Skin of body (tissue), 2 donors: ENCODE measurements around the gene MCCD1. TPM values are rescaled to one million over a fixed set of nuclear protein-coding genes. Genes with fewer than 3 reads are reported as not detected.

Experiments
- DNase-seq: peaks from one replicate; lab custom pipeline; 2025; lab: John Stamatoyannopoulos, UW
- total RNA-seq: library from RNA; depleted of rRNA; stranded (reverse); fragments of >200 nt; gene quantifications from one replicate; pipeline ENCODE4 v1.2.3, GENCODE V29; 2014

Gene MCCD1
- total RNA-seq, 1 donor from 2014 or later: not detected

DNA sequence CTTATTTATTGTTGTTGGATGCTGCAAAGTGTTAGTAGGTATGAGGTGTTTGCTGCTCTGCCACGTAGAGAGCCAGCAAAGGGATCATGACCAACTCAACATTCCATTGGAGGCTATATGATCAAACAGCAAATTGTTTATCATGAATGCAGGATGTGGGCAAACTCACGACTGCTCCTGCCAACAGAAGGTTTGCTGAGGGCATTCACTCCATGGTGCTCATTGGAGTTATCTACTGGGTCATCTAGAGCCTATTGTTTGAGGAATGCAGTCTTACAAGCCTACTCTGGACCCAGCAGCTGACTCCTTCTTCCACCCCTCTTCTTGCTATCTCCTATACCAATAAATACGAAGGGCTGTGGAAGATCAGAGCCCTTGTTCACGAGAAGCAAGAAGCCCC, 18.8 kb upstream of the MCCD1 start:
- no peak for DNase-seq

DNA sequence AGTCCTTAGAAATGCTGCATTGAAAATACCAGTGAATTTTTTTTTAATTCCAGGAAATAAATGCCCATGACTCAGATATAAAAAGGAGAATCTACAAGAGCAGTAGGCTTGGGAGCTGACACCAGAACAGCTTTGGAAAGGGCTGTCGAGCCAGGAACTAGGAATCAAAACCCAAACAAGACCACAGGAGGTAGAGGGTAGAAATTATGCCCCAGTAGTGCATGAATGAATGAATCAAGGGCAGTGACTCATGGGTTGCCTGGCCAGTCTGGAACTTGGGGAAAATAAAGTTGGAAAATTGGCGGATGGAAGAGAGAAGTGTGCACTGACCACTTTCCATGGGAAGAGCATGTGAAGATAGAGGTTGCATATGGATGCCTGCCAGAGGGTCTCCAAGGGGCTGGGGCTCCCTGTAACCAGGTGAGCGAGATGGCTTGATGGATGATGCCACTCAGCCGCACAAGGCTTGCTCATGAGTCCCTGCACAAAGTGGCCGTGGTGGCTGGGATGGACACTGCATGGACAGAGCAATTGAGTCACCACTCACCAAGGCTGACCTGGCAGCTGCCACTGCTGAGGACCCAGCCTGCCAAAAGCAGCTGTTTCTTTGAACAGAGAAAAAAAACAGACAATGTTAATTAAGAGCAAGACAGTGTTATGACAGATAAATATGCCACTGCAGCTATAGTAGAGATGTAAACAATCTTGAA, 15.2 kb upstream of the MCCD1 start:
- no peak for DNase-seq

DNA sequence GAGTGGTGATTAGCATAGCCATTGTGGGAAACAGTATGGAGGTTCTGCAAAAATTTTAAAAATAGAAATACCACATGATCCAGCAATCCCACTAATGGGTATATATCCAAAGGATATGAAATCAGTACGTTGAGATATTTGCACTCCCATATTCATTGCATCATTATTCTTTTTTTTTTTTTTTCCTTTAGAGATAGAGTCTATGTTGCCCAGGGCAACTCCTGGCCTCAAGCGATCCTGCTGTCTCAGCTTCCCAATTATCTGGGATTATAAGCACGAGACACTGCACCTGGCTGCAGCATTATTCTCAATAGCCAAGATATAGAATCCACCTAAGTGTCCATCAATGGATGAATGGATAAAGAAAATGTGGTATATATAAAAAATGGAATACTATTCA, 6.9 kb upstream of the MCCD1 start:
- no peak for DNase-seq

DNA sequence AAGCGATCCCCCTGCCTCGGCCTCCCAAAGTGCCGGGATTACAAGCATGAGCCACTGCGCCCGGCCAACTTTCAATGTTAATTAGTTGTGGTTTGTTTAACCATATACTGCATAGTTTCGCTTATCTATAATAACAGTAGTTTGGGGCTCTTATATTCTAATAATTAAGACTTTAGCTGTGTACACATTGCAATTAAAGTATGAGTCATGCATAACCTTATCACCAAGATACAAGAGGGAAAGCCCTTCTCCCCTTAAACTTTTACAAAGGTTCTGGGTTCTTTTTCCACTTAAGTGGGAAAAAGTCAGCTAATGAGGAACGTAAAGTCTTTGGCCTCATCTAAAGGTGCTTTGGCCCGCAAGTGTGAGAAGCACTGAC, 3.2 kb upstream of the MCCD1 start:
- DNase-seq: no peak

DNA sequence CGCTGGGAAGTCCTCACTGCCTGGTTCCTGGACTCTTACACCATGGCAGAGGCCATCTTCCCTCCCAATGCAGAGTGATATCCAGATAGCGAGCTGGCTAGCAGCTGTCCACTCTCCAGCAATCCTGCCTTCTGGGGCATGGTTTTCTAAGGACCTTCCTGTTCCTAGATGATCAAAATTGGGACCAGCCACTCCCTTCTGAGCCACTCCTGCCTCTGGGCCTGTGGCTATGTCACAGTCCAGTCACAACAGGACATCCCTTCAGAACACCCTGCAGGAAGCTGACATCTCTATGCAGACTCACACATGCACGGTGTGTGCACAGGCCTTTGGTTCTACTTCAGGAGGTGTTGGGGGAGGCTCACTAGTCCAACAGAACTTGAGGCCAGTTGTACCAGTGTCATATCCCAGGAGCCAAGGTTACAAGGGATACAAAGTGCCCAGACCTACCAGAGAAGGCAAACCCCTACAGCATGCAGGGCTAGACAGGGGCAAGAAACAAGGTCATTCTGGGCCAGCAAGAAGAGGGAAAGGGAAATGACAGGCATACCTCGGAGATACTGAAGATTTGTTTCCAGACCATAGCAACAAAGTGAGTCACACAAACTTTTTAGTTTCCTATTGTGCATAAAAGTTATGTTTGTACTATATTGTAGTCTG, 2.7 kb upstream of the MCCD1 start:
- no peak for DNase-seq

DNA sequence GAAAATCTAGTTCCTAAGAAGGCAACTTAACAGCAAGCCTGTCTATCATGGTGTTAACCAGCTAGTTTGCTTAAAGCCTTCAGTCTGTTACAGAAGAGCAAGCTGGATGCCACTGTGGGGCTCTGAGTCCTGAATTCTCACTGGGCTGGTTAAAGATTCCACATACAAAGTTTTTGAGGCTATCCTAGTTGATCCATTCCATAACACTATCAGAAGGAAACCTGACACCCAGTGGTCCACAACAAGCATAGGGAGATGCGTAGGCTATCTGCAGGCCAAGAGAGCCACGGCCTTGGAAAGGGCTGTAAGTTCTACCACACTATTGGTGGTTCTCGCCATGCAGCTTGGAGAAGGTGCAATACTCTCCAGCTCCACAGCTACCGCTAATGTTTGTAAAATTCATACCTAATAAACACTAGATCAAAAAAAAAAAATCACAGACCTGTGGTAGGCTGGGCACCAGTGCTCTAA, 420 bp upstream of the MCCD1 start:
- DNase-seq: no peak

DNA sequence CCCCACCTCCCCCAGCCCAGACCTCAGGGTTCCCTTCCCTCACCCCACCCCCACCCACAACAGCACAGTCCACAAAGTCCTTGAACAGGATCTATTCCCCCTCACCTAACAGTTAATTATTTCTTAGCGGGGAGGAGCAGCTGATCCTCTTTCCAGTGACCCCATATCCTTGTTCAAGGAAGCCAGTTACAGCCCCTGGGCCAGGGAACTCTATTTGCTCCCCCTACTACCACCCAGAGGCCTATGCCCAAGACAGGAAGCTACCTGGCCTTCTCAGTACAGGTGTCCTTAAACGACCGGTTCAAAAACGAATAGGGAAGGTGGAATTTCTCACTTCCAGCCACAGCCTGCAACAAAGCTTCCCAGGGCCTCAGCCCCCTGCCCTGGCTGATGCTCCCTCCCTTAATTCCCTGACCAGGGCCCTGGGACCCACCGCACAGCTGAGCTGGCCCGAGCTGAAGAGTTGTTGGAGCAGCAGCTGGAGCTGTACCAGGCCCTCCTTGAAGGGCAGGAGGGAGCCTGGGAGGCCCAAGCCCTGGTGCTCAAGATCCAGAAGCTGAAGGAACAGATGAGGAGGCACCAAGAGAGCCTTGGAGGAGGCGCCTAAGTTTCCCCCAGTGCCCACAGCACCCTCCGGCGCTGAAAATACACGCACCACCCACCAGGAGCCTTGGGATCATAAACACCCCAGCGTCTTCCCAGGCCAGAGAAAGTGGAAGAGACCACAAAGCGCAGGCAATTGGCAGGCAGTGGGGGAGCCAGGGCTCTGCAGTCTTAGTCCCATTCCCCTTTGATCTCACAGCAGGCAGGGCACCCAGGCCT, 778 bp downstream of the MCCD1 start:
- DNase-seq: no peak

DNA sequence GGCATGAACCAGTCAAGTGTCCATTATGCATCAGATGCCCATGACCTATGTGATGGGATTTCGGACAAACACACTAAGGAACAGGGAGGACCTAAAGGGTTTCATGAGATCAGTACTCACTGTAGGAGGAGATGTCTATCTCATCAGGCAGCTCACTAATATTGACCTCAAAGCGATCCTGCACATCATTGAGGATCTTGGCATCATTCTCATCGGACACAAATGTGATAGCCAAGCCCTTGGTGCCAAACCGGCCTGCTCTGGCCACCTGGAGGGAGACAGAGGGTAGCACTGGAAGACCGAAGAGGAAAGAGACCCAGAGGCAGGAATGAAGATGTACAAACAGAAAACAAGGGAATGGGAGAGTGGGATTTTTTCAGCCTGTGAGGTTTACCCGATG, 1.9 kb downstream of the MCCD1 start:
- no peak for DNase-seq

DNA sequence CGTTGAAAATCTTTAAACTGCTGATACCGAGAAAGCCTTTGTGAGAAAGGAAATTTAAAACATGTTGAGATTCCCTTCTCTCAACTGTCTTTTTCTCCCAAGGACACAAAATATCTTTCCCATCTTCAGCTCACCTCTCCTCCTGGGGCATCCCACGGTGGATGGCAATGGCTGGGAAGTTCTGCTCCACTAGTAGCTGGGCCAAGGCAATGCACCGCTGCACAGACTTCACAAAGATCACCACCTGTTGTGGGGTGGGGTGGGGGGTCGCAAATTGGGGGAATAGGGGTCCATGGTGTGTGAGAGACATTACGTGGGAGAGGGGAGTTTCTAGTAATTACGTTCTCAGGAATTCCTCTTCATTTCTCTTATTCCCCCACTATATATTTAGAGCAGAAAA, 2.4 kb downstream of the MCCD1 start:
- DNase-seq: no peak

DNA sequence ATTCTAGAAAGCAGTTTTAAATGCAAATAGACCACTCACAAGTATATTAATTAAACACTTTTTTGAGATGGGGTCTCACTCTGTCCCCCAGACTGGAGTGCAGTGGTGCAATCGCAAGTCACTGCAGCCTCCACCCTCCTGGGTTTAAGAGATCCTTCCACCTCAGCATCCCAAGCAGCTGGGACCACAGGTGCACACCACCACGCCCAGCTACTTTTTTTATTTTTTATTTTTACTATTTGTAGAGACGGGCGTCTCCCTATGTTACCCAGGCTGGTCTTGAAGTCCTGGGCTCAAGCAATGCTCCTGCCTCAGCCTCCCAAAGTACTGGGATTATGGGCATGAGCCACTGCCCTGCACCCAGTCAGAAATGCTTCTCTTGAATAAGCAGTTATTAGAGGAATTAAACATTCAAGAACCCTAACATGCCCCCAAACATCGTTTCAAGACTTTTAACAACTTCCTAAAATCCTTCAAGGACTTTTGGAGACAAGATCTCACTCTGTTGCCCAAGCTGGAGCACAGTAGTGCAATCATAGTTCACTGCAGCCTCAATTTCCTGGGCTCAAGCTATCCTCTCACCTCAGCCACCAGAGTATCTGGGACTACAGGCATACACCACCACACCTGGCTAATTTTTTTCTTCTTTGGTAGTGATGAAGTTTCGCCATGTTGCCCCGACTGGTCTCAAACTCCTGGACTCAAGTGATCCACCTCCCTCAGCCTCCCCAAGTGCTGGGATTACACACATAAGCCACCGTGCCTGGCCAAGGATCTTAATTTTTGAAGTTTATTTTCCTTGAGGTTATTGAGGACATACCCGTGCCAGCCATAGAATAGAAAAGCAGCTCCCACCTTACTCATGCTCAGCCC, 3.2 kb downstream of the MCCD1 start:
- DNase-seq: no peak

DNA sequence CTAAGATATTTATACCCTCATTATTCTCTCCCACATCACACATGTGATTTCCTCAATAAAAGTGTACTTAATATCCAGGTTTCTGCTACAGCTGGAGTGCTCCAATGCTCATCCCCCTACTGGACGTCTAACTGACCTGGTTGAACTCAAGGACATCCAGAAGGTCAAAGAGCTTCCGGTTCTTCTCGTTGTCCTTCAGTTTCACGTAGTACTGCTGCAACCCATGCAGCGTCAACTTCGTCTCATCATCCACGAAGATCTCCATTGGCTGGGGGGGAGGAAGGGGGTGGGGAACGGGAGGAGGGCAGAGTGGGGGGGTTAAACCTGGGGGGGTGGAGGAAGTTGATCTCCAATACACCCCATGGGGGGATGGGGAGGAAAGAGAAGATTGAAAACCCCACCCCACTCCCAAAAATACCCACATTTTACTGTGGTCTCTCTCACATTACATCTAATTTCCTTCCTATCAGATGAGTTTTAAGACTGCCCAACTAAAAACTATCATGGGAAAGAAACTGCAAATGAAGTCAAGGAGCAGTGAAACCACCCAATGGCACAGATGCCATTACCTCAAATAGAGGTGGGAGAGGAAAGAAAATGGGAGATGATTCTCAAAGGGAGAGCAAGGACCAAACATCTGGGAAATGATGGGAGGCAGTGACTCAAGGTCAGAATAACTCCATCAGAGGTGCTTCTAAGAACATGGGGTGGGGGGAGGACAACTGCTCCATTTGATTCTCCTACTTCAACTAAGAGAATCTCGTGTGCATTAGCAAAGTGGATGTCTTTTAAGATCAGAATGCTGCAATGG, 4.1 kb downstream of the MCCD1 start:
- DNase-seq: no peak

DNA sequence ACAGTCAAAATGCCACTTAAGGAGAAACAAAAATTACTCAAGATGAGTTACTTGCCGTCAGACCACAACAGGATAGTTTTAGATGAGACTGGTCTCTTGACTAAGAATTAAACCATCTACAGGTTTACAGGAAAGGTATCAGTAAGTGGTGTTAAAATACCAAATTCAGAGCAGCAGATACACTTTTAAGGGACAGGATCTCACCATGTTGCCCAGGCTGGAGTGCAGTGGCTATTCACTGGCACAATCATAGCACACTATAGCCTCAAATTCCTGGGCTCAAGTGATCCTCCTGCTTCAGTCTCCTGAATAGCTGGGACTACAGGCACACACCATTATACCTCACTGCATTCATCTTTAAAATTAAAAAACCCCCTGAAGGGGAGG, 4.7 kb downstream of the MCCD1 start:
- no peak for DNase-seq

DNA sequence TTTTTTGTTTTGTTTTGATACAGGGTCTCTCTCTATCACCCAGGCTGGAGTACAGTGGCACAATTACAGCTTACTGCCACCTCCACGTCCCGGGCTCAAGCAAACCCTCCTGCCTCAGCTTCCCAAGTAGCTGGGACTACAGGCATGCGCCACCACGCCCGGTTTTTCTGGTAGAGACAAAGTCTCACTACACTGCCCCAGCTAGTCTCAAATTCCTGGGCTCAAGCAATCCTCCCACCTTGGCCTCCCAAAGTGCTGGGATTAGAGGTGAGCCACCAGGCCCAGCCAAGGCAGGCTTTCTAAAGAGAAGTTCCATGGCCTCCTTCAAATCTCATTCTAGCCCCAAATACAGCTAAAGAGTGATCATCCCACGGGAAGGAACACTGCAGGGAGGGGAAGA, 5.2 kb downstream of the MCCD1 start:
- no peak for DNase-seq

DNA sequence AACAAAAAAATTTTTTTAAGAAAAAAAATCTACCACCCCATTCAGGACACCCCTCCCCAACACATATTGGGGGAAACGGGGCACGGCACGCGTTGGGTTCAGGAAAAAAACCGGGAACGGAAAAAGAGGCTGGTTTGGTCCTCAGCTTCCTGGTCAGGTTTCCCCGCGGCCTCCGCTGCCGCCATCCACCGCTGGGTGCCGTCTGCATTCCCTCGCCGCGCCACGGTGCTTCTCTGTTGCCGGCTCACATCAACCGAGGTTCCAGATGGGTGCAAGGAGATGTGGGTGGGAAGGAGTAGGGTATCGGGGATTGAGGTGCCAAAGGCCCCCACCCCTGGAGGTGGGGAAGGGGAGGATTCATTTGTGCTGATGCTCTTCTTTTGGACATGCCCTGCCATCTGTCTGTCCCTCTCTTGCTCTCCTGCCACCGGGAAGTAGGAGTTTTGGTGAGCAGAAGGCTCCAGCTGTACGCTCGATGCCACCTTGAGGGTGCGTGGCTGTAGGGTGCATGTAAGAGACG, 5.8 kb downstream of the MCCD1 start:
- no peak for DNase-seq

DNA sequence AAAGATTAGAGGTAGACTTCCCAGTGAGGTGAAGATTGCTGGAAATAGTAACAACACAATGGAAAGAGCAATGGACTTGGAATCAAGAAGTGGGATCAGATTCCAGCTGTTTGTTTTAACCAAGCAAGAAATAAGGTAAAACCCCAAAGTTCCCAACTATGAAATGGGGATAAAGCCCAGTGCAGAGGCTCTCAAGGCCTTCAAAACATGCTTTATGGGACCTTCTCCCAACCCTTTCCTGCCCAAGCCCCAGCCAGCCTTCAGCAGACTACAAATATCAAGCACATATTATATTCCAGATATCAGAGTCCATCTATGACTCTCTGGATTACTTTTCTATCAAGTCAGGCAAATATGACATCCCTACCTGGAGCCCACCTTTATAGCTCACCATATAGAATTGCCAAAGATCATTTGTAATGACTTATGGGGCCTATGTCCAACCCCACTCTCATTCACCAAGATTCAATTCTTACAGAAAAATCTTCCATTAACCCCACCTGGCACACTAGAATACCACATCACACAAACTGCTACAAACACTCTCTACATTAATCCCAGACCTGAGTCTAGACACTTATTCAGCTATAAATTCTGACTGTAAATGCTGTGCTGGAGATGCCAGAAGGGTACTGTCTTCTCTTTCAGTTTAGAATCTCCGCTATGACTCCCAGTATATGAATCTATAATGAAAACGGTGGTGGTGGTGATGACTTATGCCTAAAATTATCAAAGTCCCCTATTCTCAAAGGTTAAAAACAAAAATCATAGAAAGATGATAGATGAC, 7.0 kb downstream of the MCCD1 start:
- no peak for DNase-seq

DNA sequence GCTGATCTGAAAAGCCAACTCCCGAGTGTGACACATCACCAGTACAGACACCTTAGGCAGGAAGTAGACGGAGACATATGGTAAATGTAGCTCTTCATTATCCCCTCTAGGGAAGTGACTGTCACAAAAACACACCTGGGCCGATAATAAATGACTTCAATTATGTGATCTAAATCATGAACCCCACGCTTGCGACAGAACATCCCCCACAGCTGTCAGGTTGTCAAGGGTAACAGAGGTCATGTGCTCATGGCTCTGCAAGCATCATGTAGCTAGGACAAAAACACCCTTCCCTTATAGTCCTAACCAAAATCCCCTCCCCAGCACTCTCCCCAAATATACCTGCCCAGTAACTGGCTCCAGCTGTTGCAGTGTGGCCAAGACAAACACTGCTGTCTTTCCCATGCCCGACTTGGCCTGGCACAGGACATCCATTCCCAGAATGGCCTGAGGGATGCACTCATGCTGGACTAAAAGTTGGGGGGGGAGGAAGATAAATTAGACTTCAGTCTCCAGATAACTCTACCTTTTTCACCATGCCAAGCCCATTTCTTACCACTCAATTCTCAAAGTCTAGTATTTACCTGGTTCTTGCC, 10.1 kb downstream of the MCCD1 start:
- DNase-seq: no peak

DNA sequence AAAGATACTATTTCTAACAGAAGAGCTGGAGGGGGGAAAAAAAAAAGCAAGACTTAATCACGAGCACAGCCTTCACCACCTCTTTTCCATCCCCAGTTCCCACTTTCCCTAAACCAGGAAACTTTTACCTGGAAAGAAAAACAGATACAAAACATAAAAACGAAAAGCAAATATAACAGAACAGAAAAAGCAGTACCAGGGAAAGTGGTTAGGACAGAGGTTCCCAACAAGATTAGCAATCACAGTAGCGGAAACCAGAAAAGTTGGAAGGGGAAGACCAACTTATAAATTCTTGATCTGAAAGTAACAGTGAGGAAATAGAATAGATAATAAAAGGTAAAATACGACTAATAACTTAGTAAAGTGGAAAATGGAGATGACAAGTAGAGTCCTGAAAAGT, 11.9 kb downstream of the MCCD1 start:
- DNase-seq: no peak

DNA sequence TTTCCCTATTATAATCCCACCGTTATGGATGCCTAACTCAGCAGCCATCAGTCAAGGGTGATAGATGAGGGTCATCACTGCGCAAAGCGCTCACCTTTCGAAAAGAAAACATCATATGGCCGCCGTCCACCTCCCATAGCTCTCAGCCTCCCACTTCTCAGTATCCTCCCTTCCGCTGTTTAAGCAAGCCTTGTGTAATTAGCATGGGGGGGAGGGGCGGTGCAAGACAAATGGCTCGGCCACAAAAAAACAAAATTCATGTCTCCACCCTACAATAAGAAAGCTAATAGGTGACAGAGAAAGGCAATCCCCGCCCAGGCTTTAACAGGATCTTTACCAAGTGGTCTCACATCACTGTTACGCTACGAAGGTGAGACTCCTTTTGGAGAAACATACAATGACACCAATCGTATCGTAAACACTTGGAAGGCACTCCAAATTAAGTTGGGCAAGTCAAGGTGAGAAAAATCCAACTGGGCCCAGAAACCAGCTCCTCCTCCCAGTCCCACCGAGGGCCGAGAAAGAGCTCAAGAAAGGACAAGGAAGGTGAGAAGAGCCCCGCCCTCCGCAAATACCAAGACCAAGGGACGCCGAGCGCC, 12.4 kb downstream of the MCCD1 start:
- DNase-seq: peak; percentile 69
